ENCODE measurements around the gene BATF3. TPM values are rescaled to one million over a fixed set of nuclear protein-coding genes. Genes with fewer than 3 reads are reported as not detected.

BATF3 gene
- total RNA-seq, 1 experiment from 2014 or later = 3.9 TPM

DNA sequence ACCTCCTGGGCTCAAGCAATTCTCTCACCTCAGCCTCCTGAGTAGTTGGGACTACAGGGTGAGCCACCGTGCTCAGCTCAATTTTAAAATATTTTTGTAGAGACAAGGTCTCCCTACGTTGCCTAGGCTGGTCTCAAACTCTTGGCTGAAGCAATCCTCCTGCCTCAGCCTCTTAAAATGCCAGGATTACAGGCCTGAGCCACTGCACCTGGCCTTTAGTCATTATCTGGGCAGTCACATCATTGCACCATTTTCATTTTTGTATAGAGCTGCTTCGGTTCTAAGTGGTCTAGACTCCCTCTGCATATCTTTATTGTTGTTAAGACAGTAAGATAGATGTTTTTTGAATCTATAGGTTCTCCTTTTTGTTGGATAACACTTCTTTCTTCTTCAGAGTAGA lies 51.2 kb downstream of the BATF3 start:
- Mint-ChIP-seq H3K27ac (no peak overlapping the region), H3K36me3 (no peaks in the 10 kb centered on the region), H3K4me3 (no peak overlapping the region), H3K9me3 (no peaks in the 10 kb centered on the region), H3K4me1 (no peaks in the 10 kb centered on the region), H3K27me3 (ENCODE audit: low read depth) (no peaks in the 10 kb centered on the region)
- DNase-seq (ENCODE audit: low spot score) (no peak), ATAC-seq (no peak)
- POLR2A ChIA-PET = no interaction called here
- TF ChIP-seq, protein P1, sequence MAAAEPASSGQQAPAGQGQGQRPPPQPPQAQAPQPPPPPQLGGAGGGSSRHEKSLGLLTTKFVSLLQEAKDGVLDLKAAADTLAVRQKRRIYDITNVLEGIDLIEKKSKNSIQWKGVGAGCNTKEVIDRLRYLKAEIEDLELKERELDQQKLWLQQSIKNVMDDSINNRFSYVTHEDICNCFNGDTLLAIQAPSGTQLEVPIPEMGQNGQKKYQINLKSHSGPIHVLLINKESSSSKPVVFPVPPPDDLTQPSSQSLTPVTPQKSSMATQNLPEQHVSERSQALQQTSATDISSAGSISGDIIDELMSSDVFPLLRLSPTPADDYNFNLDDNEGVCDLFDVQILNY (CRISPR knock-in tag; IDR thresholded peaks at IDR 0.05) = no peak
- no peak for TF ChIP-seq EMX1 (CRISPR knock-in tag; IDR thresholded peaks at IDR 0.05)
- no peak for TF ChIP-seq NR3C1 (CRISPR knock-in tag; conservative IDR thresholded peaks at IDR 0.05; ENCODE audit: low read depth)
- TF ChIP-seq SMAD3 (CRISPR knock-in tag; IDR thresholded peaks at IDR 0.05; ENCODE audit: borderline replicate concordance) = no peak
- TF ChIP-seq ATF1 (CRISPR knock-in tag; IDR thresholded peaks at IDR 0.05) = no peak
- TF ChIP-seq, protein P2, sequence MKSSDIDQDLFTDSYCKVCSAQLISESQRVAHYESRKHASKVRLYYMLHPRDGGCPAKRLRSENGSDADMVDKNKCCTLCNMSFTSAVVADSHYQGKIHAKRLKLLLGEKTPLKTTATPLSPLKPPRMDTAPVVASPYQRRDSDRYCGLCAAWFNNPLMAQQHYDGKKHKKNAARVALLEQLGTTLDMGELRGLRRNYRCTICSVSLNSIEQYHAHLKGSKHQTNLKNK (CRISPR knock-in tag; IDR thresholded peaks at IDR 0.05) = no peak
- no peak for TF ChIP-seq ETV6 (CRISPR knock-in tag; IDR thresholded peaks at IDR 0.05)
- TF ChIP-seq, protein P3, sequence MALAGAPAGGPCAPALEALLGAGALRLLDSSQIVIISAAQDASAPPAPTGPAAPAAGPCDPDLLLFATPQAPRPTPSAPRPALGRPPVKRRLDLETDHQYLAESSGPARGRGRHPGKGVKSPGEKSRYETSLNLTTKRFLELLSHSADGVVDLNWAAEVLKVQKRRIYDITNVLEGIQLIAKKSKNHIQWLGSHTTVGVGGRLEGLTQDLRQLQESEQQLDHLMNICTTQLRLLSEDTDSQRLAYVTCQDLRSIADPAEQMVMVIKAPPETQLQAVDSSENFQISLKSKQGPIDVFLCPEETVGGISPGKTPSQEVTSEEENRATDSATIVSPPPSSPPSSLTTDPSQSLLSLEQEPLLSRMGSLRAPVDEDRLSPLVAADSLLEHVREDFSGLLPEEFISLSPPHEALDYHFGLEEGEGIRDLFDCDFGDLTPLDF (CRISPR knock-in tag; IDR thresholded peaks at IDR 0.05) = no peak
- TF ChIP-seq, protein P4, sequence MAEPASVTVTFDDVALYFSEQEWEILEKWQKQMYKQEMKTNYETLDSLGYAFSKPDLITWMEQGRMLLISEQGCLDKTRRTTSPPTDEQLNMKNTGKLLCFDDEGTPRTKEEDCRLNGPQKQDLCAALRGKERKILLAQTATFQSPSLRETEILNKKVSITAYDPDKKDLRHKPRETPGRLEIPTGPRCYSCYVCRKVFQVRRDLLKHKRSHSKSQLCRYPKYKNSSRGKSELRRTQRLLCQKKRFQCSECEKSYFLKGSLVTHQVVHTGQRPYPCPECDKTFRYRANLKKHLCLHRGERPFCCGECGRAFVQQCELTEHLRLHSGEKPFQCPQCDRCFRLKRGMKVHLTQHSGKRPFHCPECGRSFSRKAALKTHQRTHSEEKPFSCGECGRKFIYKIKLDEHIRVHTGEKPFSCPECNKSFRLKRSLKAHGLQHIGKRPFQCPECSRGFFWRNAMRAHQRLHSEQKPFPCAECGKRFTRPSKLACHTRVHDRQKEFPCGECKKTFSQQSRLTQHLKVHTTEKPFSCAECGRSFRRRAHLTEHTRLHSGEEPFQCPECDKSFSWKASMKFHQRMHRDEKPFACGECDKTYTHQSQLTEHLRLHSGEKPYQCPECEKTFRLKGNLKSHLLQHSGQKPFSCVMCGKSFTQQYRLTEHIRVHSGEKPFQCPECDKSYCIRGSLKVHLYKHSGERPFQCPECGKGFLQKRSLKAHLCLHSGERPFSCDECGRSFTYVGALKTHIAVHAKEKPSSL (CRISPR knock-in tag; conservative IDR thresholded peaks at IDR 0.05) = no peak
- TF ChIP-seq CBFB (CRISPR knock-in tag; IDR thresholded peaks at IDR 0.05; ENCODE audit: low read depth) = no peak
- TF ChIP-seq RELA (CRISPR knock-in tag; IDR thresholded peaks at IDR 0.05; ENCODE audit: borderline replicate concordance) = no peak
- CTCF ChIA-PET = interaction anchor here (1.4 to 2.6 kb wide), 2 partner anchors 17 to 192 kb away, joined by 4 to 14 read pairs; no protein-coding TSS in a partner anchor

DNA sequence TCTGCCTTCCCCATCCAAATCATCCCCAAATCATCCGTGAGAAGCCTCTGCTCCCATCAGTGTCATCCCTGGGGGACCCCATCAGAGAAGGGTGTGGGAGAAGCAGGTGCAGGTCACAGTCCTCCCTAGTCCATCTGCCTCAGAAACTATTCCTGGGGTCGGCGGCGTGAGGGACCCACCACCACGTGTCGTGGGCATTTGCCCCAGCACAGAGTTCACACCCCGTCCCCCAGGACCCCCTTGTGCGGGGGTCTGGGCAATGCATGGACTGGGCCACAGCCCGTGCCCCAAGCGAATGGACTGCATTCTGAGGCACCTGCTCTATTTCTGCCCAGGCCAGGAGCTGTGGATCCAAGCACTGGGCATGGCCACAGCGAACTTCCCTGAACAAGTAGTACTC lies 52.6 kb downstream of the BATF3 start:
- H3K9me3 Mint-ChIP-seq = no peaks in the 10 kb centered on the region
- ChIA-PET POLR2A (no interaction called here), CTCF (interaction anchor here (0.9 kb wide), 1 partner anchor 190 kb away, joined by 3 read pairs; no protein-coding TSS in a partner anchor)
- H3K27ac Mint-ChIP-seq = no peak overlapping the region
- no peak for DNase-seq (ENCODE audit: low spot score)
- TF ChIP-seq, protein P5, sequence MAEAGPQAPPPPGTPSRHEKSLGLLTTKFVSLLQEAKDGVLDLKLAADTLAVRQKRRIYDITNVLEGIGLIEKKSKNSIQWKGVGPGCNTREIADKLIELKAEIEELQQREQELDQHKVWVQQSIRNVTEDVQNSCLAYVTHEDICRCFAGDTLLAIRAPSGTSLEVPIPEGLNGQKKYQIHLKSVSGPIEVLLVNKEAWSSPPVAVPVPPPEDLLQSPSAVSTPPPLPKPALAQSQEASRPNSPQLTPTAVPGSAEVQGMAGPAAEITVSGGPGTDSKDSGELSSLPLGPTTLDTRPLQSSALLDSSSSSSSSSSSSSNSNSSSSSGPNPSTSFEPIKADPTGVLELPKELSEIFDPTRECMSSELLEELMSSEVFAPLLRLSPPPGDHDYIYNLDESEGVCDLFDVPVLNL (CRISPR knock-in tag; IDR thresholded peaks at IDR 0.05; ENCODE audit: borderline replicate concordance, low read depth) = no peak
- TF ChIP-seq, protein P6, sequence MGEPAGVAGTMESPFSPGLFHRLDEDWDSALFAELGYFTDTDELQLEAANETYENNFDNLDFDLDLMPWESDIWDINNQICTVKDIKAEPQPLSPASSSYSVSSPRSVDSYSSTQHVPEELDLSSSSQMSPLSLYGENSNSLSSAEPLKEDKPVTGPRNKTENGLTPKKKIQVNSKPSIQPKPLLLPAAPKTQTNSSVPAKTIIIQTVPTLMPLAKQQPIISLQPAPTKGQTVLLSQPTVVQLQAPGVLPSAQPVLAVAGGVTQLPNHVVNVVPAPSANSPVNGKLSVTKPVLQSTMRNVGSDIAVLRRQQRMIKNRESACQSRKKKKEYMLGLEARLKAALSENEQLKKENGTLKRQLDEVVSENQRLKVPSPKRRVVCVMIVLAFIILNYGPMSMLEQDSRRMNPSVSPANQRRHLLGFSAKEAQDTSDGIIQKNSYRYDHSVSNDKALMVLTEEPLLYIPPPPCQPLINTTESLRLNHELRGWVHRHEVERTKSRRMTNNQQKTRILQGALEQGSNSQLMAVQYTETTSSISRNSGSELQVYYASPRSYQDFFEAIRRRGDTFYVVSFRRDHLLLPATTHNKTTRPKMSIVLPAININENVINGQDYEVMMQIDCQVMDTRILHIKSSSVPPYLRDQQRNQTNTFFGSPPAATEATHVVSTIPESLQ (CRISPR knock-in tag; IDR thresholded peaks at IDR 0.05) = no peak
- TF ChIP-seq, protein P7, sequence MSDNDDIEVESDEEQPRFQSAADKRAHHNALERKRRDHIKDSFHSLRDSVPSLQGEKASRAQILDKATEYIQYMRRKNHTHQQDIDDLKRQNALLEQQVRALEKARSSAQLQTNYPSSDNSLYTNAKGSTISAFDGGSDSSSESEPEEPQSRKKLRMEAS (CRISPR knock-in tag; IDR thresholded peaks at IDR 0.05) = no peak
- TF ChIP-seq, protein P8, sequence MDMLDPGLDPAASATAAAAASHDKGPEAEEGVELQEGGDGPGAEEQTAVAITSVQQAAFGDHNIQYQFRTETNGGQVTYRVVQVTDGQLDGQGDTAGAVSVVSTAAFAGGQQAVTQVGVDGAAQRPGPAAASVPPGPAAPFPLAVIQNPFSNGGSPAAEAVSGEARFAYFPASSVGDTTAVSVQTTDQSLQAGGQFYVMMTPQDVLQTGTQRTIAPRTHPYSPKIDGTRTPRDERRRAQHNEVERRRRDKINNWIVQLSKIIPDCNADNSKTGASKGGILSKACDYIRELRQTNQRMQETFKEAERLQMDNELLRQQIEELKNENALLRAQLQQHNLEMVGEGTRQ (CRISPR knock-in tag; IDR thresholded peaks at IDR 0.05) = no peak
- TF ChIP-seq ZNF138 (CRISPR knock-in tag; conservative IDR thresholded peaks at IDR 0.05) = no peak
- no peak for TF ChIP-seq SOX15 (CRISPR knock-in tag; IDR thresholded peaks at IDR 0.05)
- TF ChIP-seq ESRRA (CRISPR knock-in tag; IDR thresholded peaks at IDR 0.05; ENCODE audit: borderline replicate concordance) = no peak
- TF ChIP-seq CREB1 (CRISPR knock-in tag; IDR thresholded peaks at IDR 0.05) = no peak
- TF ChIP-seq, protein P9, sequence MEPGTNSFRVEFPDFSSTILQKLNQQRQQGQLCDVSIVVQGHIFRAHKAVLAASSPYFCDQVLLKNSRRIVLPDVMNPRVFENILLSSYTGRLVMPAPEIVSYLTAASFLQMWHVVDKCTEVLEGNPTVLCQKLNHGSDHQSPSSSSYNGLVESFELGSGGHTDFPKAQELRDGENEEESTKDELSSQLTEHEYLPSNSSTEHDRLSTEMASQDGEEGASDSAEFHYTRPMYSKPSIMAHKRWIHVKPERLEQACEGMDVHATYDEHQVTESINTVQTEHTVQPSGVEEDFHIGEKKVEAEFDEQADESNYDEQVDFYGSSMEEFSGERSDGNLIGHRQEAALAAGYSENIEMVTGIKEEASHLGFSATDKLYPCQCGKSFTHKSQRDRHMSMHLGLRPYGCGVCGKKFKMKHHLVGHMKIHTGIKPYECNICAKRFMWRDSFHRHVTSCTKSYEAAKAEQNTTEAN (CRISPR knock-in tag; IDR thresholded peaks at IDR 0.05) = no peak
- no peak for TF ChIP-seq ZNF232 (CRISPR knock-in tag; IDR thresholded peaks at IDR 0.05)
- no peak for TF ChIP-seq GRHL2 (CRISPR knock-in tag; IDR thresholded peaks at IDR 0.05; ENCODE audit: insufficient replicate concordance, severe bottlenecking)
- no peak overlapping the region for H3K4me3 Mint-ChIP-seq
- ATAC-seq = no peak
- no peaks in the 10 kb centered on the region for H3K36me3 Mint-ChIP-seq
- H3K27me3 Mint-ChIP-seq (ENCODE audit: low read depth) = no peaks in the 10 kb centered on the region
- H3K4me1 Mint-ChIP-seq = no peaks in the 10 kb centered on the region
